B cell (primary cell): ENCODE measurements around the gene GOT1.

Experiments used
- CTCF ChIP-seq: fragments of 200-600 bp; IDR thresholded peaks from one replicate; pipeline ENCODE4 v1.8.0; 2022; ENCODE audit warnings: antibody characterized with exemption, mild to moderate bottlenecking
- EZH2 ChIP-seq: IDR thresholded peaks from 2 replicates; pipeline ENCODE4 v1.6.1; 2012; ENCODE audit warnings: borderline replicate concordance, low read depth, mild to moderate bottlenecking, moderate library complexity, low read length; ENCODE audit not compliant: insufficient read depth, poor library complexity, severe bottlenecking

DNA sequence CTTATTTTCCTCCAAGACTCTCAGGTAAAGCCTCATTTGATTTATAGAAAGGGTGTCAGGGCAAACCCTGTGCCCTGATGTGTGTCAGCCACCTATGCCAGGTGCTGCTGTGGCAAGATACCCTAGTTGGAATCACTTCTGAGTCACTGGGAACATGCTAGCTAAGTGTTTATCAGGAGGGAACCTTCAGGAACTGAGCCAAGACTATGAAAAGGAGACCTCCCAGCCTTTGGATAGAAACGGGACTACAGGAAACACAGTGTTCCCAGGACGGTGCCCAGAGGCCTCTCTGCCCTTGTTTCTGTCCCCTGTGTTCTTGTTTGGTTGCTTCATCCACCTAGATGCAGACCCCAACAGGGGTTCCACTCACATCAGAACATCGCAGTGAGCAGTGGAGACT lies 72.7 kb downstream of the GOT1 start:
- TF ChIP-seq CTCF (no peak), EZH2 (no peak)
